HuH-7.5 (cell line): Measurements from ENCODE around the gene CENPT.

Experiments used
- DNase-seq: peaks from one replicate; pipeline ENCODE4 v3.0.0; 2011; ENCODE audit warnings: low spot score

The CENPT gene

GRCh38 chr16:67847064-67847861 is at the start of gene CENPT:
Gene CENPT, minus strand, starts transcription at chr16:67847693. Its CDS starts 13,834 bp downstream, at chr16:67833859.
- peak; percentile 79 for DNase-seq

GRCh38 chr16:67897231-67897630 is 49.7 kb upstream of the CENPT start:
- DNase-seq, result no peak

DNA sequence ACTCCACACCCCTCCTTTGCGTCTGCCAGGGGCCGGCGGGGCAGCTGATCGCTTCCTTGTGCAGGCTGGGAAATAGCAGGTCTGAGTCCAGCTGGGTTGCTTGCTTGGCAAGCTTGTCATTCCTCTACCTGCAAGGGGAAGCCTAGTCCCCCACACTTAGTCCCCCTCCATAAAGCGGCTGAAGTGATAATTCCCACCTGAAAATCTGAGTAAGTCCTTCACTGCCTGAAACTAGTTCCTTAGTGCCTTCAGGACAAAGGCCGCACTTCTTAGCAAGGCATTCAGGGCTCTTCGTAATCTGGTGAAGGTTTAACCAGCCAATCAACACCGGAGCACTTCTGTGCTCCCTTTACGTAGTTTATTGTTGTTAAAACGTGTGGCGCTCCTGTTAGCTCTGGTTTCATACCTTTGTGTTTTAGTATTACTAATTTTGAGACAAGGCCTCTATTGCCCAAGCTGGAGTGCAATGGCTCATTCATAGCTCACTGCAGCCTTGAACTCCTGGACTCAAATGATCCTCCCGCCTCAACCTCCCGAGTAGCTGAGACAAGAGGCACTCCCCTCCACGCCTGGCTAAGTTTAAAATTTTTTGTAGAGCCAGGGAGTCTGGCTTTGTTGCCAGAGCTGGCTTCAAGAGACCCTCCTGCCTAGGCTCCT is 46.4 kb upstream of the CENPT start:
- peak; percentile 51 for DNase-seq

DNA sequence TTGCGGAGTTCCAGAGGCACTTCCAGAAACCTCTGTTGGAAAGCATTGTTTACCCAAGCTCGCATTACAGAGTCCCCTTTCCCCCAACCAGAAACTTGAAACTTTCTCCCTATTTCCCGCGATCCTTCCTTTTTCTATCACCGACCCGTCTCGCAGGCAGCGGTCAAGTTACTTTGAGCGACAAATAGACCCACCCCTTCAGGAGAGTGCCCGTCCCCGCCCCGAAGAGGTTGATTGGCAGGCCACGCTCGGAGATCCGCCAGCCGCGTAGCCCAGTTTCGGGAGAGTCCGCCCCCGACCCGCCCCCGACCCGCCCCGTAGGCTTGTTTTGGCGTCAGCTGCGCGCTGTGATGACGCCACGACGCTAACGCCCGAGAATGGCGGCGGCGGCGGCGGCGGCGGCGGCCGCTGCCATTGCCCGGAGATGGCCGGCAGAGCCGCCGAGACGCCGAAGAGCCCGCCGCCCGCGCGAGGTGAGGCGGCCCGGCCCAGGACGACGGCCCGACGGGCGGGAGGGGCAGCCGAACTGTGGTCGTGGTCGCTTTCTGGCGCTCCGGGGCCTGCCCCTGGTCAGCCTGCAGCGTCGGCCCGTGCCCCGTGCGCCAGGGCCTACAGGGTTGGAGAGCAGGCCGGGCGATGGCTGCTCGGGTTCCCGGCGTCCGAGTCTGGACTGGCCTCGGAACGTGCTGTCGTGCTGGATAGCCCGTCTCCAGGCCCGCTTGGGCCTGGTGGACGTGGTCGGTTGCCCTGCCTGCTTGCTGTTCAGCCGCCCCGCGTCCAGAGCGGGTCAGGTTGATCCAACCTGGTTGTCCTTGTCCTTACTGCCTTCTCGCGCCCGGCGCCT is 45.6 kb upstream of the CENPT start, which contains the start of gene PSKH1:
PSKH1 (plus strand) TSS at position 356 of the 844 bp plus-strand sequence. CDS start 15,496 bp downstream, outside the sequence.
- DNase-seq, result peak; percentile 99

- DNase-seq, result no peak
Observed at GRCh38 chr16:67892375-67892774, 44.9 kb upstream of the CENPT start.

DNA sequence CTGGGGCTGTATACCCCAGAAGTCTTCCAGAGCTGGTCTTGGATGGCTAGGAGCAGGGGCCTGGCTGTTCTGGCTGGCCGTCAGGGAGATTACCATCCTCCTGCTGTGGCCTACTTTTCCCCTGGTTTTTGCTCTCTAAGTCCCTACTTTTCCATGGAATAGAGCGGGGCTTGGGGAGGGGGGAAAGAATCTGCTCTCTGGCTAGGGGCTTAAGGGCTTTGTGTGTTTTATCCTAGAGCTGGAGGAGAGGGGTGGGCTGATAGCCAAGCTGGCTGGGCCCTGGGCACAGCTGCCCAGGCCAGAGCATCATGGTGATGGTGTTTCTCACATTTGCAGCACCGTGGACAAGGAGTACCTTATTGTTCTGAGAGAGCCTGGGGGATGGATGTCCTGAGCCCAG is 40.8 kb upstream of the CENPT start:
- DNase-seq, result no peak

- DNase-seq, result no peak
Observed at GRCh38 chr16:67886387-67886786, 38.9 kb upstream of the CENPT start.

GRCh38 chr16:67885976-67886375 is 38.5 kb upstream of the CENPT start:
- DNase-seq, result no peak

GRCh38 chr16:67885545-67885944 is 38.1 kb upstream of the CENPT start:
- no peak for DNase-seq

DNA sequence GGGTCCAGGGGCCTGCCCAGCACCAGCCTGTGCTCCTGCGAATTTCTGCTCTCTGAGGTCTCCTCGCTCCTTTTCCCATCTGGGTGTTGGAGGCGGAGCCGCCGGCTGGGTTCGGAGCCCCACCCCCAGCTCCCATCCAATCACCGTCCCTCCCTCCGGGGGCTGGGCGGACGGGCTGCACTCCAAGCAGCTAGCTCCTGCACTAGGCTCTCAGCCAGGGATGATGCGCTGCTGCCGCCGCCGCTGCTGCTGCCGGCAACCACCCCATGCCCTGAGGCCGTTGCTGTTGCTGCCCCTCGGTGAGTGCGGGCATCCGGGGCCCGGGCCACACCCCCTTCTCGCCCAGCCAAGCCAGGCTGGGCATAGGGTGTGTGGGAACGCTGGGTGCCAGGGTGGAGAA is 37.2 kb upstream of the CENPT start, which contains the start of gene NRN1L:
NRN1L (plus strand) TSS at position 202 of the 400 bp plus-strand sequence; CDS start at position 221, 19 bp downstream.
- peak; percentile 61 for DNase-seq

DNA sequence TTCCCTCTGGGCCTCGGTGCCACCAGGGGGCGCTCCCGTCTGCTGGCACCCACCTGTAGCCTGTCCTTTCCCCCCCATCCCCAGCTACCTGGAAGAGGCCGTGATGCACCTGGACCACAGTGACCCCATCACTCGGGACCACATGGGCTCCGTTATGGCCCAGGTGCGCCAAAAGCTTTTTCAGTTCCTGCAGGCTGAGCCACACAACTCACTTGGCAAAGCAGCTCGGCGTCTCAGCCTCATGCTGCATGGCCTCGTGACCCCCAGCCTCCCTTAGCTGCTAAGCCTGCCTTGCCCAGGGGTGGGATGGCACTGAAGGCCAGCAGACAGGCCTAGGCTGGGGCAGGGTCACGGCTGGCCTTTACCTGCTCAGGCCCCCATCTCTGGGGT is 36.4 kb upstream of the CENPT start:
- peak; percentile 97 for DNase-seq

DNA sequence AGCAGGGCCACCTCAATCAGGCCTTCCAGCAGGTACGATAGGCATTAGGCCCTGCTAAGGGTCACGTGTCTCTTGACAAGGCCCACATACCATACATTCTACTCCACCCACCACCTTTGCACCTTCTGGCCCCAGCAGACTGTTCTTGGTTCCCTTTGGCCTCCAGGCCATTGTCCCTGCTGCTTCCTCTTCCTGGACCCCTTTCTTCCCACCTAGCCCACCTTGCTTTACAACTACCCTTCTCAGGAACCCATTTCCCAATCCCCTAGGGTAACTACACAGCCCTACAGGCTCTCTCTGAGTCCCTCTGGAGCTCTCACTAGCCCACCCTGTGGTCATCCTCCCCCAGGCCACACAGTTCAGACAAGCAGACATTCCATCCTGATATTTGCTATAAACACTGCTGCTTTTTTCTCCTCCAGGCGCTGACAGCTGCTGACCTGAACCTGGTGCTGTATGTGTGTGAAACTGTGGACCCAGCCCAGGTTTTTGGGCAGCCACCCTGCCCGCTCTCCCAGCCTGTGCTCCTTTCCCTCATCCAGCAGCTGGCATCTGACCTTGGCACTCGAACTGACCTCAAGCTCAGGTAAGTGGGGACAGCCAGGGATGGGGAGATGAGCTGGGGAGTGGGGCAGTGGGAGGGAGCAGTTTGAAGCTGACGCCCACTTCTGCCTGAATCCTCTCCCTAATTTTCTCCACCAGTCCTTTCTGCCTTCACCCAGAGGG is 35.8 kb upstream of the CENPT start:
- no peak for DNase-seq

DNA sequence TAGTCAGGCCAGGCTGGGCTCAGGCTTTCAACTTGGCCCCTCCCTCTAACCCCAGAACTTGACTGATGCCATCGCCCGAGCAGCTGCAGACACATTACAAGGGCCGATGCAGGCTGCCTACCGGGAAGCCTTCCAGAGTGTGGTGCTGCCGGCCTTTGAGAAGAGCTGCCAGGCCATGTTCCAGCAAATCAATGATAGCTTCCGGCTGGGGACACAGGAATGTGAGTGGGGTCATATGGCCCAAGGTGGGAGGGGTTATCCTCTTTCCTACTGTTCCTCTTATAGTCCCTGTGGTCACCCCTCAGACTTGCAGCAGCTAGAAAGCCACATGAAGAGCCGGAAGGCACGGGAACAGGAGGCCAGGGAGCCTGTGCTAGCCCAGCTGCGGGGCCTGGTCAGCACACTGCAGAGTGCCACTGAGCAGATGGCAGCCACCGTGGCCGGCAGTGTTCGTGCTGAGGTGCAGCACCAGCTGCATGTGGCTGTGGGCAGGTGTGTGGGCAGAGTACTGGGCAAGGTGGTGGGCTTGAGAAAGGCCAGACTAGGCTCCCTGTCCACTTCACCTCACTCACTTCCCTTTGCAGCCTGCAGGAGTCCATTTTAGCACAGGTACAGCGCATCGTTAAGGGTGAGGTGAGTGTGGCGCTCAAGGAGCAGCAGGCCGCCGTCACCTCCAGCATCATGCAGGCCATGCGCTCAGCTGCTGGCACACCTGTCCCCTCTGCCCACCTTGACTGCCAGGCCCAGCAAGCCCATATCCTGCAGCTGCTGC is 35.1 kb upstream of the CENPT start:
- no peak for DNase-seq

DNA sequence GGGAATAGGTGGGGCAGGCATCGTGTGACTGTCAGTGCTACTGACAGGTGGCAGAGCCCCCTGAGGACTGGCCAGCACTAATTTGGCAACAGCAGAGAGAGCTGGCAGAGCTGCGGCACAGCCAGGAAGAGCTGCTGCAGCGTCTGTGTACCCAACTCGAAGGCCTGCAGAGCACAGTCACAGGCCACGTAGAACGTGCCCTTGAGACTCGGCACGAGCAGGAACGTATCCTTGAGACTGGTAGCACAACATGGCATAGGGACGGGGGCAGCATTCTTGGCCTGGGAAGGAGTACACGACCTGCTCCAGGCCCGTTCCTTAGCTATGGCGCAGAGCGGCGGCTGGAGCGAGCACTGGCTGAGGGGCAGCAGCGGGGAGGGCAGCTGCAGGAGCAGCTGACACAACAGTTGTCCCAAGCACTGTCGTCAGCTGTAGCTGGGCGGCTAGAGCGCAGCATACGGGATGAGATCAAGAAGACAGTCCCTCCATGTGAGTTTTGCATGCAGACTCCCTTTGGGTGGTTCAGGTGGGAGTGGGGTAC is 34.2 kb upstream of the CENPT start:
- DNase-seq, result no peak

DNA sequence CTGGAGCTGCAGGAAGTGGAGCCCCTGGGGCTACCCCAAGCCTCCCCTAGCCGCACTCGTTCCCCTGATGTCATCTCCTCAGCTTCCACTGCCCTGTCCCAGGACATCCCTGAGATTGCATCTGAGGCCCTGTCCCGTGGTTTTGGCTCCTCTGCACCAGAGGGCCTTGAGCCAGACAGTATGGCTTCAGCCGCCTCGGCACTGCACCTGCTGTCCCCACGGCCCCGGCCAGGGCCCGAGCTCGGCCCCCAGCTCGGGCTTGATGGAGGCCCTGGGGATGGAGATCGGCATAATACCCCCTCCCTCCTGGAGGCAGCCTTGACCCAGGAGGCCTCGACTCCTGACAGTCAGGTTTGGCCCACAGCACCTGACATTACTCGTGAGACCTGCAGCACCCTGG is 33.1 kb upstream of the CENPT start:
- no peak for DNase-seq

- no peak for DNase-seq
Observed at GRCh38 chr16:67879936-67880335, 32.4 kb upstream of the CENPT start.

DNA sequence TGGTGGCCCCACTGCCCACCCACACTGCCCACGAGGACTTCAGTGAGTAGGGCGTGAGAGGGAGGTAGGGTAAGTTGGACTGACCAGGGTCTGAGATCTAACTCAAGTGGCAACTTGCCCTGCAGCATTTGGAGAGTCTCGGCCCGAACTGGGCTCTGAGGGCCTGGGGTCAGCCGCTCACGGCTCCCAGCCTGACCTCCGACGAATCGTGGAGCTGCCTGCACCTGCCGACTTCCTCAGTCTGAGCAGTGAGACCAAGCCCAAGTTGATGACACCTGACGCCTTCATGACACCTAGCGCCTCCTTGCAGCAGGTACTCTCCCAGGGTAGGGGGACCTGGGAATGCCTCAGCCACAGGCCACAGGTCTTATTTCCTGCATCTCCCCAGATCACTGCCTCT is 32.0 kb upstream of the CENPT start:
- DNase-seq, result no peak

DNA sequence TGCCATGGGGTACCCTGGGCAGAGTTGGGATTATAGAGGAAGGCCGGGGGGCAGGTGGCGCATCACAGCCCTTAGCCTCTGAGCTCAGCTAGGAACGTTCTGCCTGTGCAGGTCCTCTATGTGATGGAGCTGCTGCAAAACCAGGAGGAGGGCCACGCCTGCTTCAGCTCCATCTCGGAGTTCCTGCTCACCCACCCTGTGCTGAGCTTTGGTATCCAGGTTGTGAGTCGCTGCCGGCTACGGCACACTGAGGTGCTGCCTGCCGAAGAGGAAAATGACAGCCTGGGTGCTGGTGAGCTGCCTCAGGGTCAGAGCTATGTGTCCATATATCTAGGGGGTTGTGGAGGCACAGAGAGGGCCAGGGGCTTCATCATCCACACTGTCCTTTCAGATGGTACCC is 31.4 kb upstream of the CENPT start:
- DNase-seq, result no peak

GRCh38 chr16:67878232-67878631 is 30.7 kb upstream of the CENPT start:
- no peak for DNase-seq

DNA sequence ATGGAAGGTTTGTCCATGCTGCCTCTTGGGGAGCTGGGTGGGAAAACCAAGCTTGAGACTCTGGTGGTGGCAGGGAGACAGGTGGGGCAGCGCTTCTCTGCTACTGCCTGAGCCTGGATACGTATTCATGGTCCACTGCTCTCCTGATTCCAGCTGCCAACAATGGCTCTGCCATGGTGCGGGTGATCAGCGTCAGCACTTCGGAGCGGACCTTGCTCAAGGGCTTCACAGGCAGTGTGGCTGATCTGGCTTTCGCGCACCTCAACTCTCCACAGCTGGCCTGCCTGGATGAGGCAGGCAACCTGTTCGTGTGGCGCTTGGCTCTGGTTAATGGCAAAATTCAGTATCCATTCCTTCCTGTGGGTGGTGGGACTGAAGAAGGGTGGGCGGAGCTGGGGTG is 29.6 kb upstream of the CENPT start:
- no peak for DNase-seq

DNA sequence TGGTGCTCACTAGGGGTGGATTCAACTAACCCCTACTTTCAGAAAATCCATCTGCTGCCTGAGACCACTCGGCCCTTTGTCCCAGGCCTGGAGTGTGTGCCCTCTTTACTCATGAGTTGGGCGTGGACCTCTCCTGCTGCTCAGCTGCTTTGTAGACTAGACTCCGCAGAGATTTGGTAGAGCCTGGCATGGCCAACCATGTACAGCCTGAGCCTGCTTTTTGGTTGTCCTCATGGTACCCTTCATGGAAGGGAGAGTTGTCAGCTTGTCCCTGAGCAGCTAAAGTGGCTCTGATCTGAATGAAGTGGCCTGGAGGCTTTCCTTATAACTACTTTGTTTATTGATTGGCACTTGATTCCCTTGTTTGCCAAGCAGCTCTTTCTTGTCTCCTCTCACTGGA is 26.9 kb upstream of the CENPT start:
- no peak for DNase-seq
